GM10266 (cell line): Measurements from ENCODE around the gene ANKS3.

Source experiments
- DNase-seq: peaks from one replicate; pipeline ENCODE4 v3.0.0; 2012; ENCODE audit errors: extremely low spot score
- CTCF ChIP-seq: IDR thresholded peaks from 2 replicates; pipeline ENCODE4 v1.5.1; 2012; ENCODE audit warnings: mild to moderate bottlenecking, low read depth; ENCODE audit not compliant: control insufficient read depth, insufficient read depth; ENCODE audit errors: missing control alignments

The ANKS3 gene

DNA sequence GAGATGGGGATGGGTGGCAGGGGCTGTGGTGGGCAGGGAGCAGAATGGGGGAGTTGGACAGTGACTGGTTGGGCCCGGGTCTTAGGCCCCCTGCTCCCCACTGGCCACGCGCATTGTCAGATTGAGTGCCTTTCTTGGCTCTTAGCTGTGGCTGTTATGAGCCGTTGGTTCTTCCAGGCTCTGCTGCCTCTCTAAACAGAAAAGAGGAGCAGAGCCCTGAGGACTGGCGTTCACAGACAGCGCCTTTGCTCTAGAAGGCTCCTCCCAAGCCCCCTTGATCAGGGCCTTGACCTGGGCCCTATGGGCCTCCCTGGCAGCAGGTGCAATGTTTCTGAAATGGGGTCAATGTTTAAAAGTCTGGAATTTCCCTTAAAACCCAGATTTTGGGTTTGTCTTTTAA lies 55.5 kb downstream of the ANKS3 start:
- TF ChIP-seq CTCF = no peak
- DNase-seq = no peak

DNA sequence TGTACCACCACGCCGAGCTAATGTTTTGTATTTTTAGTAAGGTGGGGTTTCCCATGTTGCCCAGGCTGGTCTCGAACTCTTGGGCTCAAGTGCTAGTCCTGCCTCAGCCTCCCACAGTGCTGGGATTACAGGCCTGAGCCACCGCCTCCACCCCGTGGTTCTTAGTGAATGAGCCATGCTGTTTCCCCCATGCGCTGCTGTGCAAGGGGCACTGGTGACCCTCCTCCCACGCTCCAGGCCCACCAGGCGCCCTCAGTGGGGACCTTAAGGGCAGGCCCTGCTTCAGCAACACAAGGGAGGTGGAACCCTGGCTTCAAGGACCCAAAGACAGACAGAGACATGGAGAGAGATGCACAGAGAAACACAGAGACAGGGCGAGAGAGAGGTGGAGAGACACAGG lies 56.1 kb downstream of the ANKS3 start:
- no peak for DNase-seq
- no peak for TF ChIP-seq CTCF

GRCh38 chr16:4677390-4677789 lies 56.7 kb downstream of the ANKS3 start:
- no peak for DNase-seq
- no peak for TF ChIP-seq CTCF

- no peak for DNase-seq
- TF ChIP-seq CTCF = no peak
These were observed 57.2 kb downstream of the ANKS3 start for GRCh38 chr16:4676831-4677230.

- no peak for DNase-seq
- TF ChIP-seq CTCF = no peak
These were observed 57.9 kb downstream of the ANKS3 start for GRCh38 chr16:4675864-4676786.

GRCh38 chr16:4674926-4675530 lies 59.0 kb downstream of the ANKS3 start:
- no peak for TF ChIP-seq CTCF
- no peak for DNase-seq
